ENCODE data around the gene CRTC1.

CRTC1 gene

DNA sequence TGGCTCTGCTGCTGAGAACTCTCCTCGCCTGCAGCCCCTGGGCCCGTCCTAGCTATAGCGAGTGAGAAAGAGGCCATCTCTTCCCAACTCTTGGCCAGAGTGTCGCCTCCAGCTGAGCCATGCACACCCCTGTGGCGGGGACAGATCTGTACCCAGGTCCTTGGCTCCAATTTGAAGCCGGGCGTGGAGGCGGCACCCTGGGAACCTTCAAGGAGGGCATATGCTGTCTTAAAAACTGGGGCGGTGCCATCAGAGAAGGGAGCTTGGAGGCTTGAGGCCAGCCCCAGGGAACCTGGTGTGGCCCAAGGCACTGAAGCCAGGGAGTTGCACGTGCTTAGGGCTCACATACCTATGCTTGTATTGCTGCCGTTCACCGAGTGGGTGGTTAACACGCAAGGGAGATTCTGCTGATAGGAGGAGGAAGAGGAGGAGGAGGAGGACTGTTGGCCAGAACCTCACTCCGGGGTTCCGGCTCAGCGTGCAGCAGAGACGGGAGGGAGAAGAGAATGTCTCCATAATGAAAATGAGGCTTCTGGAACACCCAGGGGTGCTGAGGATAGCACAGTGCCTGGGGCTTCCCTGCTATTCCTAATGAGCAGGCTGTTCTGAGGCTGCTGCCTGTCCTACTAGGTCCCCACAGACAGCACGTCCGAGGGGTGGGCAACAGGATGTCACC is 67.0 kb downstream of the CRTC1 start:
- peak; percentile 19 for DNase-seq

GRCh38 chr19:18751571-18751970 is 68.1 kb downstream of the CRTC1 start:
- no peak for DNase-seq

- DNase-seq = no peak
These were observed 71.0 kb downstream of the CRTC1 start for GRCh38 chr19:18754501-18754900.

DNA sequence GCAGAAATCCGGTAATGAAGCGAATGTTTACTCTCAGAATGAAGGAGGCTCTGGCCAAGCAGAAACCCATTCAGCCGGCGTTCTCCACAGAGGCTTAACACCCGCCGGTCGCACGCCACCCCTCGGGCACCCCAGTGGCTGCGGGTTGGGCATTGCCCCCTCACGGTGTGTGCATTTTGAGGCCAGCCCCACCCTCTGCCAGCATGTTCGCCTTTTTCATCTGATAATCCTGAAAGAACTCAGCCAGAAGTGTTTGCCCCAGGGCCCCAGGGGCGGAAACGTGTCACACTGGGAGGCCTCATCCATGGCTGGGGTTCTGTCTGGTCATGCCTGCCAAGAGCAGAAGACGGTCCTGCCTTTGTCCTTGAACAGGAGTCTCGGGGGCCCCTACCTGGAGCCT is 73.4 kb downstream of the CRTC1 start:
- peak; percentile 19 for DNase-seq

- peak; percentile 19 for DNase-seq
These were observed 76.0 kb downstream of the CRTC1 start for GRCh38 chr19:18759304-18759994.

GRCh38 chr19:18759995-18760426 is 76.5 kb downstream of the CRTC1 start:
- peak; percentile 22 for DNase-seq

DNA sequence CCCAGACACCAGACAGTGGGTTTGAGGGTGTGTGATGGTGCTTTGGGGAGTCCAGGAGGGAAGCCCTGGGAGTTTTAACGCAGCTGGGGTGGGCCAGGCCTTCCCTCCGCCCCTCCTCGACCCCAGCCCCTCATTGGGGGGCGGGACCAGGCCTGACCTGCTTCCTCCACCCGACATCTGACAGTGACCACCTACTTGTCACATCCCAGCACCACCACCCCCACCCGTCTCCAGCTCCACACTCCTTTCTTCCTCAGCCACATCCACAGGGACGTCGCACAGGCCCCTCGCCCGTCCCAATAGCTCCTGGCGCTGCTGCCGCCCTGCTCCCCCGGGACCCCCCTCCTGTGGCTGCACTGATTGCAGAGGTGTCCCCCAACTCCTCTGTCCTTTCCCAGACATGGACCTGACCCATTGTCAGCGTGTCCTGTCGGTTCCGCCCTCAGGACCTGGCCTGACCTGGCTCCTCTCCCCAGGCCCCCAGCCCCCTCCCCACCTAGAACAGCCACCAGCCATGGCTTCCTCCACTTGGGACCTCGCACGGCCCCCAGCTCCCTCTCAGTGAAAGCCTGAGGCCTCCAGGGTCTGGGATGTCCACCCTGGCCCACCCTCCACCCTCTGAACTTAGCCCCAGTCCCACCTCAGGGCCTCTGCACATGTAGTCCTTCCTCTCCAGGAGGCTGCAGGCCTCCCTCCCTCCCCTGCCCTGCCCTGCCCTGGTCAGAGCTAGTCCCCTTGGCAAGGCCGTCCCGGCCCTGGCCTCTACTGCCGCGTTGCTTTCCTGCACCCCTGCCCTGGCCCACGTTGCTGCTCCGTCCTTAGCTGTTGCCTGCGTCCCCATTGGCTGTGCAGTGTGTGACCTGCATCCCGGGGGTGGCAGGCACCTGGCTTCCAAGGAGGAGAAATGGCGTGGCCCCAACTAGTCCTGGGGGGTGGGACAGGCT is 77.2 kb downstream of the CRTC1 start:
- DNase-seq = peak; percentile 37

DNA sequence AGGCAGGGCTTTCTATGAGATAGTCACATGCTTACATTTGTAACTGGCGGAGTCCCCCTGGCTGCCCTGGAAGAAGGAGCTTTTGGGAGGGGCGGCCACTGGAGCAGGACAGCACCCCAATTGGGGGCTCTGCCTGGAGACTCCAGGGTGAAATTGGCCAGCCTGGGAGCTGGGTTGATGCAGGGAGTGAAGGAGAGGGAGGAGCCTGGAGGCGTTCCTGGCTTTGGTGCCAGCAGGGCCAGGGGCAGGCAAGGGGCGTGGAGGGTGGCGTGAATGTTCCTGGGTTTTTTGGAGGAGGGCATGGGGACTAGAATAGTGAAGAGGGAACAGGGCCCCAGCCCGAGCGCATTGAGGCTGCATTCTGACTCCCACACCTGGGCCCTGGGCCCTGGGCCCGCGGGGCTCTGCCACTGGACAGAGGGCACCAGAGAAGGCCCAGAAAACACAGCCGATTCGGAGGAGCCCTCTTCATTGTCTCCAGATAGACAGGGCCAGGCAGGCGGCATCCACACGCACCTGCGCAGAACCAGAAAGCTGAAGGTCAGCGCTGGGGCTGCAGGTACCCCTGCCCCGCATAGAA is 78.1 kb downstream of the CRTC1 start:
- DNase-seq = peak; percentile 39

GRCh38 chr19:18762125-18763023 is 78.9 kb downstream of the CRTC1 start:
- peak; percentile 89 for DNase-seq

DNA sequence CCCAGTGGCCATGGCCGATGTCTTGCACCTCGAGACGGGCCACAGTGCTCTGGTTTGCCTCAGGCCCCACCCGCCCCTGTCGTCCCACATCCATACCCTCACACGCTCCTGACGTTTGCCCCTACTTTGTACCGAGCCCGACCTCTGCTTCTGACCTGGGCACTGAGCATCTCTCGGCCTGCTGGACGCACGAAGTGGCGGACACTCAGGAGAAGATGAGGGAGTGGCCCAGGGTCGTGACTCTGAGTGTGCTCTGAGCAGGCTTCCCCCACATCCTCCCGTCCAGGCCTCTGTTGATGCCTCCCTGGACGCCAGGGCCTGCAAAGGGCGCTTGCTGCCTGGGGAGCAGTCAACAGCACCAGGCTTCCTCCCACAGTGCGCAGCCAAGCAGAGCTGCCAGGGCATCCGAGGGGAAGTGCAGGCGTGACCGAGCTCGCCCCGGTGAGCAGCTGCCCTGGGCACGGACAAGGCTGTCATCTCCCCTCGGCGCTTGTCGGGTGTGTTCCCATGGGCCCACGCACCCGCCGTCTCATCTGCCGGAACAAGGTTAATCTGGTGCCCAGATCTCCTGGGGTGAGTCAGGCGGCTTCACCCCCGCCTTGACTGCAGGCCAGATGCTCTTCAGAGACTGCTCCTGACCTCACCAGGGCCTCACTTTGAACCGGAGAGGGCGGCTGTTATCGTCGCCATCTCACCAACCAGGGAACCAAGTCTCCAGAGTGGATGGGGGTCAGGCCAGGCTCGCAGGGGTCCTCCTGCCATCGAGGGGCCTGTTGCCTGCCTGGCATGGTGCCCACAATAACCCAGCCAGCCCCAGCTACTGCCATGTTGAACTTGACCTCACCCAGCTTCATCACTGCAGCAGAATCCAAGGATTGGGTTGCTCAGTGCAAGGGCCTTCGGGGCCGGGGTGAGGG is 80.5 kb downstream of the CRTC1 start:
- DNase-seq = peak; percentile 39

- peak; percentile 28 for DNase-seq
These were observed 81.1 kb downstream of the CRTC1 start for GRCh38 chr19:18764591-18765051.

- DNase-seq = peak; percentile 11
These were observed 81.7 kb downstream of the CRTC1 start for GRCh38 chr19:18765224-18765623.

GRCh38 chr19:18768046-18768771 is 84.7 kb downstream of the CRTC1 start:
- DNase-seq = peak; percentile 44

GRCh38 chr19:18768997-18769891 is 85.8 kb downstream of the CRTC1 start:
- peak; percentile 55 for DNase-seq

DNA sequence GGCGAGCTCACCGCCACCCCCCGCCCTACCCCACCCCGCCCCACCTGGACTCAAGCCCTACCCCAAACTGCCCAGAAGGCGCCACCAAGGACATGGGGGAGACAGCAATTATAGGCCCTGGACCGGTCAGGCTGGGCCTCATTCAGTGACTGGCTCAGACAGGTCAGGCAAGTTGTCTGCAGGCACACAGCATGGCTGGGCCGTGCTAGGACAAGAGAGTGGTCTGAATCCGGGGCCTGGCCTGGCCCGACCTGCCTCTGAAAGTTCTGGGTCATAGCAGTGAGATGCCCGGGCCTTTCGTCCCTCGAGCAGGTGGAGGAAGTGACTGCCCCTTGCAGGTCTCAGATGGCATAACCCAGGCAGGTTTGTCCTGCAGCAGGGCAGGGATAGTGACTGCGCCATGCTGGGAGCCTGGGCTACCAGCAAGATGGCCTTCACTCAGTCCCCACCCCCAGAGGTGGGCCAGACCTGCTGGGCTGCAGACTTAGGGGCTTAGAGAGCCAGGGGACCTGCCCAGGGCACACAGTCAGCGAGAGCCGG is 86.6 kb downstream of the CRTC1 start:
- peak; percentile 21 for DNase-seq

DNA sequence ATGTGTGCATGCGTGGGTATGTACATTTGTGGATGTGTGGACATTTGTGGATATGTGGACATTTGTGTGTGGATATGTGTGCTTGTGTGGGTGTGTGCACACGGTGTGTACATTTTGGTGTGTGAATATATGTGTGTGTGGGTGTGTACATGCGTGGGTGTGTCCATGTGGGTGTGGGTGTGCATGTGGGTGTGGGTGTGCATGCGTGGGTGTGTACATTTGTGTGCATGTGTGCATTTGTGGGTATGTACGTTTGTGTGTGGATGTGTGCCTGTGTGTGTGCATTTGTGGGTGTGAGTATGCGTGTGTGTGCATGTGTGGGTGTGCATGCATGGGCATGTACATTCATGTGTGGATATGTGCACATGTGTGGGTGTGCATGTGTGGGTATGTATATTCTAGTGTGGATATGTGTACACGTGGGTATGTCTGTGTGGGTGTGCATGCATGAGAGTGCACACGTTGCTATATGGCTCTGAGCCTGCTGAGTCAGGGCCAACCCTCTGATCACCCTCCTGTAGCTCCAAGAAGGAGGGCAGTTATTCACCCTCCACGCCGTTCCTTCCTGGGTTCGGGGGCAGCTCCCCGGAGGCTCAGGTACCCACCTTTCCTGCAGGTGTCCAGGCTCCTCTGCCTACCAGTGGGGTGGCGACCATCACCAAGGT is 87.3 kb downstream of the CRTC1 start:
- DNase-seq = peak; percentile 11

GRCh38 chr19:18771328-18772242 is 88.1 kb downstream of the CRTC1 start:
- DNase-seq = peak; percentile 19
